ENCODE data around the gene MLH3.

MLH3 gene

GRCh38 chr14:74976264-74977113 lies 74.8 kb downstream of the MLH3 start:
- H3K9me3 Mint-ChIP-seq = no peaks in the 10 kb centered on the region
- no peak for DNase-seq
- H3K27me3 Mint-ChIP-seq = no peaks in the 10 kb centered on the region
- no peak overlapping the region for H3K4me3 Mint-ChIP-seq
- no peak overlapping the region for H3K27ac Mint-ChIP-seq
- ATAC-seq (replicated peaks) = no peak
- no peaks in the 10 kb centered on the region for H3K36me3 Mint-ChIP-seq (ENCODE audit: insufficient read depth)
- peaks cover 0 to 4% of the 10 kb centered on the region in 2 donors for H3K4me1 Mint-ChIP-seq (ENCODE audit: low read depth in 2 of 2)

GRCh38 chr14:74975059-74975810 lies 76.0 kb downstream of the MLH3 start:
- ATAC-seq (replicated peaks) = no peak
- Mint-ChIP-seq H3K36me3 (ENCODE audit: insufficient read depth) (no peaks in the 10 kb centered on the region), H3K27me3 (no peaks in the 10 kb centered on the region), H3K4me3 (no peak overlapping the region), H3K27ac (peak overlapping the region in 1 of 2 donors; percentile 44), H3K9me3 (no peaks in the 10 kb centered on the region), H3K4me1 (ENCODE audit: low read depth in 2 of 2) (peaks cover 0 to 4% of the 10 kb centered on the region in 2 donors)
- DNase-seq = no peak

DNA sequence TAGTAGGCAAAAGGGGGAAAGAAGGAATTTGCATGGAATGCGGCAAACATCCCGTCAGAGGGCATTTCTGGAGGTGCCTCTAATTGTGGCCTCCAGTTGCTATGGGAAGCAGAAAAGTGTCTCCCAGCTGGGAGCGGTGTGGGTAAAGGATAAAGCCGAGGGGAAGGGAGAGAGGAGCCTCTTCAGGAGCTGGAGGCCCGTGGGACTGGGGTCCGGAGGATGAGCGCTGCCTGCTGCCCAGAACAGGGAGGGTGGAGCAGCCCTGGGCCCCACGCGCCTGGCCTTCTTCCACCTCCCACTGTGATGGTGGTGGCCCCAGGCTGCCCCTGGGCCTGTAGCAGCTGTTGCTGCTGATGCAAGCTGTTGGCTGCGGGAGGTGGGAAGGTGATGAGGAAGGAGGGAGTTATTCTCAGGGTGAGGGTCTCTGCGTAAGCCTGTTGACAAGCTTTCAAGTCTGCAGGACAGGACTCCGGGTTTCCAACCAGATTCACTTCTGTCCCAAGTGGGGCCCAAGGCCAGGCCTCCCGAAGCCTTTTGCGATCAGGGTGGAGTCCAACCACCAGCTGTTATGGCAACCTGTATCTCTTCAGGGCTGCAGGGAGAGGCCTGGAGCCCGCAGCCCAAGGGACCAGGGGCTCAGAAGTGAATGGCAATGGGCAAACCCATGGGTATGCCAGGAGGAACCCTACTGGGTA lies 76.8 kb downstream of the MLH3 start:
- H3K36me3 Mint-ChIP-seq (ENCODE audit: insufficient read depth) = no peaks in the 10 kb centered on the region
- peaks cover 0 to 4% of the 10 kb centered on the region in 2 donors for H3K4me1 Mint-ChIP-seq (ENCODE audit: low read depth in 2 of 2)
- ATAC-seq (replicated peaks) = no peak

DNA sequence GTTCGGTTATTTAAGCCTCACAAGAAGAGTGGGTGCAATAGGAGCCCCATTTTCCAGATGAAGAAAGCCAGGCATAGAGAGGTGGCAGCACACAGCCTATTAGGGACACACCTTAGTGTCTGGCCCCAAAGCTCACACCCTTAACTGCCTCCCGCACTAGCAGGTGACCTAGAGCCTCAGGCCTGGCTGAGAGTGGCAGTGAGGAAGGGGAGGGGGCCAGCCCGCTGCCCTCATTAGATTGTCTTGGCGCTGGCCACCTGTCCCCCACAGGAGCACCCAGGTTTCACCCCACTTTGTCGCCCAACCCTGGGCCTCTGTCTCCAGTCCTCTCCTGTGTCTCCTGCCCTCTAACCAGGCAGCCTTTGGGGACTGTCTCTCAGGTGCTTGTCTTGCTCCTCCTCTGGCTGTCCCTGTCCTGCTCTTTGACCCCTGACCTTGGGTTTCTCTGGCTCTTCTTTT lies 77.3 kb downstream of the MLH3 start:
- peak overlapping the region; percentile 25 to 38 for H3K27ac Mint-ChIP-seq
- H3K4me1 Mint-ChIP-seq (ENCODE audit: low read depth in 2 of 2) = peaks cover 0 to 4% of the 10 kb centered on the region in 2 donors
- no peaks in the 10 kb centered on the region for H3K9me3 Mint-ChIP-seq
- H3K27me3 Mint-ChIP-seq = no peaks in the 10 kb centered on the region
- ATAC-seq (replicated peaks) (no peak), DNase-seq (no peak)
- H3K4me3 Mint-ChIP-seq = no peak overlapping the region
- H3K36me3 Mint-ChIP-seq (ENCODE audit: insufficient read depth) = no peaks in the 10 kb centered on the region

More for the DNA sequence above, 76.8 kb downstream of the MLH3 start:
- Mint-ChIP-seq H3K9me3 (no peaks in the 10 kb centered on the region), H3K27me3 (no peaks in the 10 kb centered on the region), H3K4me3 (no peak overlapping the region), H3K27ac (peak overlapping the region; percentile 25 to 38)
- DNase-seq = no peak

- DNase-seq (no peak), ATAC-seq (replicated peaks) (peak; percentile 51)
- Mint-ChIP-seq H3K9me3 (no peaks in the 10 kb centered on the region), H3K27ac (no peak overlapping the region), H3K36me3 (ENCODE audit: insufficient read depth) (no peaks in the 10 kb centered on the region), H3K4me1 (ENCODE audit: low read depth in 2 of 2) (peaks cover 0 to 4% of the 10 kb centered on the region in 2 donors), H3K27me3 (no peaks in the 10 kb centered on the region), H3K4me3 (no peak overlapping the region)
These were observed 78.1 kb downstream of the MLH3 start for GRCh38 chr14:74973003-74973653.

DNA sequence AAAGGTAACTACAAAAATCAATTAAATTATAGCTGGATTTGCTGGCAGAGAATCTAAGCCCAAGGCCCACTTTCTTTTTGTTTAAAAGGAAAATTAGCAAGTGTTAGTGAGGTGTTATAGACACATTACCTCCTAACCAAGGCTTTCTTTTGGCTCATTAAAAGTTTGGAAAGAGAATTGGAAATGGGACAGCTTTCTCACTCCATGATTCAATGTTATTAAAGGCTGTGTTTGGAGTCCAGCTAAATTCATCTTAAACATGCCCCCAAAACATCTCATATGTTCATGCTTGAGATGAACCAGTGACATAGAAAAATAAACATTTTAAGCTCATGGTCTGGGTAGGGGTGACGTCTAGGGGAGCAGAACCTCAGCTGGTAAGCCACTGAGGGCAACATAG lies 82.5 kb downstream of the MLH3 start:
- DNase-seq (no peak), ATAC-seq (replicated peaks) (no peak)
- Mint-ChIP-seq H3K27me3 (peaks cover 7 to 17% of the 10 kb centered on the region in 2 donors), H3K4me3 (no peak overlapping the region), H3K27ac (no peak overlapping the region), H3K9me3 (no peaks in the 10 kb centered on the region), H3K4me1 (ENCODE audit: low read depth in 2 of 2) (peaks cover 0 to 3% of the 10 kb centered on the region in 2 donors), H3K36me3 (ENCODE audit: insufficient read depth) (no peaks in the 10 kb centered on the region)

- Mint-ChIP-seq H3K27ac (no peak overlapping the region), H3K36me3 (ENCODE audit: insufficient read depth) (no peaks in the 10 kb centered on the region), H3K9me3 (no peaks in the 10 kb centered on the region), H3K4me3 (no peak overlapping the region), H3K4me1 (ENCODE audit: low read depth in 2 of 2) (peaks cover 0 to 3% of the 10 kb centered on the region in 2 donors), H3K27me3 (peaks cover 24 to 37% of the 10 kb centered on the region in 2 donors)
- DNase-seq (no peak), ATAC-seq (replicated peaks) (no peak)
These were observed 85.6 kb downstream of the MLH3 start for GRCh38 chr14:74965486-74966153.

- Mint-ChIP-seq H3K27ac (no peak overlapping the region), H3K36me3 (ENCODE audit: insufficient read depth) (no peaks in the 10 kb centered on the region), H3K4me1 (ENCODE audit: low read depth in 2 of 2) (peaks cover 0 to 3% of the 10 kb centered on the region in 2 donors), H3K9me3 (no peaks in the 10 kb centered on the region), H3K27me3 (peaks cover 24 to 37% of the 10 kb centered on the region in 2 donors), H3K4me3 (no peak overlapping the region)
- DNase-seq = no peak
- ATAC-seq (replicated peaks) = no peak
These were observed 86.3 kb downstream of the MLH3 start for GRCh38 chr14:74964787-74965485.
